NCI-H2227 treated with DMSO at 0.1 percent for 48 hours (cell line): Measurements from ENCODE around the gene KLF1.
"Not testable (repeated sequence)": the region's sequence is repeated elsewhere in the genome, so short reads cannot be mapped to it uniquely, and the experiment has no call there.

Experiments used
- DNase-seq: peaks from one replicate; lab custom pipeline; 2025; lab: John Stamatoyannopoulos, UW

Gene KLF1

GRCh38 chr19:12867120-12868099, 19.6 kb downstream of the KLF1 start:
- DNase-seq: no peak

GRCh38 chr19:12866416-12867119, 20.4 kb downstream of the KLF1 start:
- DNase-seq: no peak

GRCh38 chr19:12865746-12866415, 21.1 kb downstream of the KLF1 start:
- no peak for DNase-seq

- no peak for DNase-seq
Observed at GRCh38 chr19:12864721-12865715, 22.0 kb downstream of the KLF1 start.

- DNase-seq: no peak
Observed at GRCh38 chr19:12864143-12864542, 22.9 kb downstream of the KLF1 start.

GRCh38 chr19:12859546-12859945, 27.5 kb downstream of the KLF1 start:
- DNase-seq: no peak

- DNase-seq: no peak
Observed at GRCh38 chr19:12858041-12858928, 28.7 kb downstream of the KLF1 start.

- no peak for DNase-seq
Observed at GRCh38 chr19:12856653-12857052, 30.3 kb downstream of the KLF1 start.

- DNase-seq: peak; percentile 60
Observed at GRCh38 chr19:12847159-12848139, 39.6 kb downstream of the KLF1 start.

GRCh38 chr19:12846613-12847012, 40.4 kb downstream of the KLF1 start:
- DNase-seq: not testable (repeated sequence)

GRCh38 chr19:12843999-12844732, 42.8 kb downstream of the KLF1 start:
- DNase-seq: no peak

GRCh38 chr19:12843328-12843727, 43.7 kb downstream of the KLF1 start:
- DNase-seq: no peak

- DNase-seq: no peak
Observed at GRCh38 chr19:12842511-12842910, 44.5 kb downstream of the KLF1 start.

- DNase-seq: peak; percentile 80
Observed at GRCh38 chr19:12841094-12841493, 45.9 kb downstream of the KLF1 start.

- DNase-seq: peak; percentile 37
Observed at GRCh38 chr19:12840091-12841079, 46.6 kb downstream of the KLF1 start.

GRCh38 chr19:12838886-12839756, 47.9 kb downstream of the KLF1 start:
- DNase-seq: no peak
